ENCODE results near the gene ZNF595.
"Not testable (repeated sequence)": the region's sequence is repeated elsewhere in the genome, so short reads cannot be mapped to it uniquely, and the experiment has no call there.

The ZNF595 gene

DNA sequence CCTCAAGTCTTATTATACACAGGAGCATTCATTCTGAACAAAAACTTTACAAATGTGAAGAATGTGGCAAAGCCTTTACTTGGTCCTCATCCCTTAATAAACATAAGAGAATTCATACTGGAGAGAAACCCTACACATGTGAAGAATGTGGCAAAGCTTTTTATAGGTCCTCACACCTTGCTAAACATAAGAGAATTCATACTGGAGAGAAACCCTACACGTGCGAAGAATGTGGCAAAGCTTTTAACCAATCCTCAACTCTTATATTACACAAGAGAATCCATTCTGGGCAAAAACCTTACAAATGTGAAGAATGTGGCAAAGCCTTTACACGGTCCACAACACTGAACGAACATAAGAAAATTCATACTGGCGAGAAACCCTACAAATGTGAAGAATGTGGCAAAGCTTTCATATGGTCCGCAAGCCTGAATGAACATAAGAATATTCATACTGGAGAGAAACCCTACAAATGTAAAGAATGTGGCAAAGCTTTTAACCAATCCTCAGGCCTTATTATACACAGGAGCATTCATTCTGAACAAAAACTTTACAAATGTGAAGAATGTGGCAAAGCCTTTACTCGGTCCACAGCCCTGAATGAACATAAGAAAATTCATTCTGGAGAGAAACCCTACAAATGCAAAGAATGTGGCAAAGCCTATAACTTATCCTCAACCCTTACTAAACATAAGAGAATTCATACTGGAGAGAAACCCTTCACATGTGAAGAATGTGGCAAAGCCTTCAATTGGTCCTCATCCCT lies 33.6 kb downstream of the ZNF595 start:
- not testable (repeated sequence) for DNase-seq

DNA sequence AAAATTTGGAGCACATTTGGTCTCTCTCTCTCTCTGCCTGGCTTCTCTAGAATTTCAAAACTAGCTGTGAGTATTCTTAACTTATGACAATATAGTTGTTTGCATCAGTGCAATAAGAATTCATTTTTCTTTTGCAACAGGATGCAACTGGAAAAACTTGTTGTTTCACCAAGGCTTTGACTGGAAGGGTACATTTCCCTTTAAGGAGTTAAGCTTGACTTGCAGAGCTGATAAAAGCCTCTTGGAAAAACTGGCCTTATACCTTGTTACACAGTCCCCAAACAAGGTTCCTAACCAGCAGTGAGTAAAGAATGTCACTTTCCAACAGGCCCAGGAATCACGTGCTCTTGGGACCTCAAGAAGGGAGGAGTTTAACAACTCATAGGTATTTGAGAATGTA lies 45.3 kb downstream of the ZNF595 start:
- no peak for DNase-seq

DNA sequence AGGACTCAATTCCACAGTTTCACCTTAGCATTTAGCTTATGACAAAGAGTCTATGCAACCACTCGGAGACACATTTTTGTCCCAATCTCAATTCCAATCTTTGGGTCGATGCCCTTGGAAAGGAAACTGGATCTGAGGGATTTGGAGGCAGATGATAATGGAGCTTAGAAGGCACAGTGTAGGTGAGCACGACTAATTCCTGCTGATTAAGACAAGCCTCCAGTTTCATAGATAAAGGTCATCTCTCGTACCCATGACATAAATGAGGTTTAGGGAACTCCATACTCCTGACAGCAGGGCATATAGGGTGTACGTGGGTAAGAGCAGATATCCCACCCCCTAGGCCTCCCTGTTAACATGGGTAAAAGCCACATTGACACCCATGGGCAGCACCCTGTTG lies 46.7 kb downstream of the ZNF595 start:
- no peak for DNase-seq

DNA sequence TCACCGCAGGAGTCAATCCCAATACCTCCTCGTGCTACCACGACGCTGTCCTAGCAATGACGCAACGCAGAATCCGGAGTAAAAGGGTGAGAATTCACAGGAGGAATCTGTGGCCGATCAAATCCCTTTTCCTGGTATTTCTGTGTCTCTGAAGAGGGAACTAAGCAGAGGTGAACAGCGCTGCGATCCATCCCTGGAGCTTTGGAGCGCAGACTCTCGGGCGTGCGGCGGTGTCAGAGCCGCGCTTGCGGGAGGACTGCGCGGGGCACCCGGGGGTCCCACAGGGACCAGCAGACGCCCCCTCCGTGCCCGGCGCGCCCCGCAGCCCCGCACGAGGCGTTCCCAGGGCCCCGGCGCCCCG lies 53.9 kb downstream of the ZNF595 start:
- DNase-seq, result no peak

DNA sequence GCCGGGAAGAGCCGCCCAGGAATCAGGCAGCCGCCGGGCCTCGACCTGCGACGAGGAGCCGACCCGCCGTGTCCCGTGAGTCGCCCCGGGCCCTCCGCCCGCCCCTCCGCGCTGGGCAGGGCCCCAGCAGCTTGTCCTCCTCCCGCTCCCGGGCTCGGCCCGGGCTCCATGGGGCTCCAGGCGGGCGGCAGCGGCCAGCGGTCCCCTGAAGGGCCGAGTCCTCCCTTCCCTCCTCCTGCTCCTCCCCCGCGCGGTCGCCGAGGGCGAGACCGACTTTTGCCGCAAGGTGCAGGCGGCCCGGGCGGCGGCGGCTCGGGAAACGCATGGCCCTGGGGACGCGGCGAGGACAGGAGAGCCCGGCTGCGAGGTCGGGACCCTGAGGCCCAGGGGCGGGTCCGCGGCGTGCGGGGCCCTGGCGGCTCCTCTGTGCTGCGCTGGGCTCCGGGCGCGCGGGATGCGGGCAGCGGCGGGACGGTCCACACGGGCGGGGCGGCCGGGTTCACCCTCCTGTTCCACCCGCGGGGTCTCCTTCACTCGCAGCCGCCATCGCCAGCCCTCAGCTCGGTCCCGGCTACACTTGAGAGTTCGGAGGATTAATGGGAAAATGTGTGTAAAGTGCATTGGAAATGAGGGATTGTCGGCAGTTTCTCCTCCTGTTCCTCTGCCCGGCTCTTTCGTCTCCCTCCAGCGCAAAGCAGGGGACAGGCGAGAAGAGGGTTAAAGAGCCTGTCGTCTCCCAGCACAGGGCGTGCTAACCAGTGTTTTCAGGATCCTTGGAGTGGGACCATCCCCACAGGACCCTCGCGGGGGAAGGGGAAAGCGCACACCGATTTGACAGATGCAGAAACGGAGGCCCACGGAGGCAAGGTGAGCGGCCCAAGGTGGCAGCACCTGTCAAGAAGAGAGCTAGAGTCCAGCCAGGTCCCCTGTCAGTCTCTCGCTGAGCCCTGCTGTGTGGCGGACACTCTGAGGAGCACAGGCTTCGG lies 54.6 kb downstream of the ZNF595 start:
- DNase-seq, result no peak

DNA sequence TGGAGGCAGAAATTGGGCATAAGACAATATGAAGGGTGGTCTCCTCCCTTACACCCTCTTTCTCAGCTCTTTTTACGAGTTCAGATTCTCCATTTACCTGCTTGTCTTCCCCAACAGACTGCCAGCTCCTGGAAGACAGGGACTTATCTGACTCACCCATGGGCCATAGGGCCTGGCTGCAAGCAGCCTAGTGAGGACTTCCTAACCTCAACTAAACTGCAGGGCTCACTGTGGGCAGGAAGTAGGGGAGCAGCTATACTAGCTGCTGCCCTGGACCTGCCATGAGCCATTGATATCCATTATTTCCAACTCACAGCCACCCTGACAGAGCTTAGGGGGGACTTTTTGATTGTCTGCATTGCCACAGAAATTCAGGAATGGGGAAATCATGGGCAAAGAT lies 59.6 kb downstream of the ZNF595 start:
- no peak for DNase-seq

DNA sequence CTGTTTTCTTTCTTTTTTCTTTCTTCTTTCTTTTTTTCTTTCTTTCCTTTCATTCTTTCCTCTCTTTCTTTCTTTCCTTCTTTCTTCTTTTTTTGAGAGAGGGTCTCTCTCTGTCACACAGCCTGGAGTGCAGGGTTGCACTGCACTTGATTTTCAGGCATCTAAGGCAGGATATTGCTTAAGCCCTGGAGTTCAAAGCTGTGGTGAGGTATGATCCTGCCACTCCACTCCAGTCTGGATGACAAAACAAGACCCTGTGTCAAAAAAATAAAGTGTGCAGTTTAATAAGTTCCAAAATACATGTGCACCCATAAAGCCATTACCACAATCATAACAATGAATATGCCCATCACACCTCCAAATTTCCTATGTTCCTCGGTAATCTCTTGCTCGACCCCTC lies 60.6 kb downstream of the ZNF595 start:
- DNase-seq, result no peak

DNA sequence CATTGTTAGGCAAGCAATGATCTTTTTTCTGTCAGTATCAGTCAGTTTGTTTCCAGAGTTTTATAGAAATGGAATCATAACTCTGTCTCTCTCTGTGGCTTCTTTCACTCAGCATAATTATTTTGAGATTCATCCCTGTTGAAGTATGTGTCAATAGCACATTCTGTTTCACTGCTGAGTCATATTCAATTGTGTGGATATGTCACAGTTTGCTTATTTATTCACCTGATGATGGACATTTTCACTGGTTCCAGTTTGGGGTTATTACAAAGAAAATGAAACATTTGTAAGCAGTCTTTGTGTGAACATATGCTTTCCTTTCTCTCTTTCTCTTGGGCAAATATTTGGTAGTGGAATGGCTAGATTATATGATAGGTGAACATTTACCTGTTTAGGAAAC lies 61.0 kb downstream of the ZNF595 start:
- DNase-seq, result no peak

DNA sequence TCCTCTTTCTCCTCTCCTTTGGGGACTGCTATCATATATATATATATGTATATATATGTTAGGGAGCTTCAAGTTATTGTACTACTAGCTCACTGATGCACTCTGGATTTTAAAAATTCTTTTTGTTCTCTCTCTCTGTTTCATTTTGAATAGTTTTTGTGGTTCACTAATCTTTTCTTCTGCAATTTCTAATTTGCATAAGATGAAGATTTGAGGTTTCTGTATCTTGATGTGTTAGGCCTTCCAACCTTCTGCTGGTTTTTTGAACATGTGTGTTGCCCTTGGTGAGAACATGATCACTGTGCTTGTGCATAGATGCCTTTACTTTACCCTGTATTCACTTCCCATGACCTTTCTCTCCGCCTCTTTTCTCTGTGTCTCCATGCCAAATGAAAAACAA lies 63.4 kb downstream of the ZNF595 start:
- no peak for DNase-seq

DNA sequence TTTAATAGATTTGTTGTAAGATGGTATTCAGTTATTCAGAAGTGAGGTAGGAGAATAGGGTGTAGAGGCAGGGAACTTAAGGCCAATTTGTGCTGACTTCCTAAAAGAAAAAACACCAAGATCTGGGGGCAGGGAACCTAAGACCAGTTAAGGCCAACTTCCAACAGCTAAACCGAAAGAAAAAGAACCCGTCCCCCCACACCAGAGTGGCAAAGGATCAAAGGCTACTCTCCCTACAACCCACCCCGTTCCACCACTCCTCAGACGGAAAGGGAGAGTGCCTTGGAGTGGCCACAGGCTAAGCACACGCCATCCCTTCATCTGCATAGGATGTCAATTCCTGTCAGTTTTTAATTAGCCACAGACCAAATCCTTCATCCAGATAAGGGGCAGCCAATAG lies 67.5 kb downstream of the ZNF595 start:
- DNase-seq, result no peak

DNA sequence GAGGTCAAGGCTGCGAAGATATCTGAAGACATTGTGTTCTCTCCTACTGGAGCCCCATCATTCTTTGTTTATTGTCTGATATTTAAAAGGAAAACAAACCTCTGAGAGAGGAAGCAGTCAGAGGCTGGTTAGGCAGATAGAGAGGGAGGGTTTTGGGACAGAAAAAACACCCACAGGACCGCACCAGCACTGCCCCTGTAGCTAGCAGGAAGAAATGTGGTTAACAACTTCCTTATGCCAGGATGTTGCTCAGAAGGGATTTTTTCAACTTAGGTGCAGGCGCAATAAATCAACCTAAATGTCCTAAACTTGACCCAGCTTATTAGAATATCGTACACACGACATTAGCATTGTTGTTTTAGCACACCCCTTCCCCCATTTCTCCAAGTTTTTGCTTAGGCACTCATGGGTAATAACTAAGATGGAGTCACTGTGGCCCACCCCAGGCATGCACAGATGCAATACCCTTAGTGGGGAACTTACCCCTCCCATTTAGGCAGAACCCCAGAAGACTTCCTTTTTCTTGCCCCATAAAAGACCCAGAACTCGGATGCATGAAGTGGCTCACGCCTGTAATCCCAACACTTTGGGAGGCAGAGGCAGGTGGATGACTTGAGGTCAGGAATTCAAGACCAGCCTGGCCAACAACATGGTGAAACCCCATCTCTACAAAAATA lies 68.4 kb downstream of the ZNF595 start:
- no peak for DNase-seq

DNA sequence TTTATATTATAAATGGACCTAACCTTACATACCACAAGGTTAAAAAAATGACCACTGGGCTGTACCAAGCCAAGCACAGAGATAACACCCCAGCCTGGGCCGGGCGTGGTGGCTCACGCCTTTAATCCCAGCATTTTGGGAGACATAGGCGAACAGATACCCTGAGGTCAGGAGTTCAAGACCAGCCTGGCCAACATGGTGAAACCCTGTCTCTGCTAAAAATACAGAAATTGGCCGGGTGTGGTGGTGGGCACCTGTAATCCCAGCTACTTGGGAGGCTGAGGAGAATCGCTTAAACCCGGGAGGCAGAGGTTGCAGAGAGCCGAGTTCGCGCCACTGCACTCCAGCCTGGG lies 70.8 kb downstream of the ZNF595 start:
- DNase-seq, result not testable (repeated sequence)

DNA sequence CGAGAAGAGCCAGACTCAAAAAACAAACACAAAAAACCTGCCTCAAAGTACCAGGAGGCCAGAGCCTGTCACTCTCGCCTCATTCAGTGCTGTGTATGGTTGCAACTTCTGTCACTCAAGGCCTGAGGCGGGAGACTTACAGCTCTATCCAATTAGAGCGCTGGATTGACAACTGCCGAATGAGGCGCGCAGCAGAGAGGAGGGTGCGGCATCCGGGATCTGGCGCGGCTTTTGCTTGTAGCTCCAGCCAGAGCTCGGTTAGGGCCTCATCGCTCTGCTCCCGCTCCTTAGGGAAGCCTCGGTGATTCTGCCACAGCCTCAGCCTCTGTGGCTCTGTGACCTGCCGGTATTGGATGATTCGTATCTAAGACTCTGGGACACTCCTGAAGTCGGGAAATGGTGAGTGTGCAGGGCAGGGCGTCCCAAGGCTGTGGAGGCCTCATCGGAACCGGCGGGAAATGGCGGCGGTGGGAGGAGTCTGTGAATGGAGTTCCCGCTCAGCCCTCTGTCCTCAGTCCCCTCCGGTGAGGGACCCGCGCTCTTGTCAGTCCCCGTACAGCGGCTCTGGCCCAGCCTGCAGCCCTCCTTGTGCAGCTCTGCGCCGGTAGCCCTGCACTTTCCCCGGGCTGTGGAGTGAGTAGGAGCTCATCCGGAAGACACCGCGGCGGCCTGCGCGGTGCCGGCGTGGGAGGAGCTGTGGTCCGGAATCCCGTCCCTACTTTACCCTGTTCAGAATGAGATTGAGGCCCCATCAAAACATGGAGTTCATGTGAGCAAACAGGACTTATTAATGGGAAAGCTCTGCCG lies 71.4 kb downstream of the ZNF595 start, which contains the start of gene ZNF718:
TSS of gene ZNF718 (plus strand) at position 227 of the 807 bp plus-strand sequence. CDS start at position 397, 170 bp downstream.
- peak; percentile 5 for DNase-seq

DNA sequence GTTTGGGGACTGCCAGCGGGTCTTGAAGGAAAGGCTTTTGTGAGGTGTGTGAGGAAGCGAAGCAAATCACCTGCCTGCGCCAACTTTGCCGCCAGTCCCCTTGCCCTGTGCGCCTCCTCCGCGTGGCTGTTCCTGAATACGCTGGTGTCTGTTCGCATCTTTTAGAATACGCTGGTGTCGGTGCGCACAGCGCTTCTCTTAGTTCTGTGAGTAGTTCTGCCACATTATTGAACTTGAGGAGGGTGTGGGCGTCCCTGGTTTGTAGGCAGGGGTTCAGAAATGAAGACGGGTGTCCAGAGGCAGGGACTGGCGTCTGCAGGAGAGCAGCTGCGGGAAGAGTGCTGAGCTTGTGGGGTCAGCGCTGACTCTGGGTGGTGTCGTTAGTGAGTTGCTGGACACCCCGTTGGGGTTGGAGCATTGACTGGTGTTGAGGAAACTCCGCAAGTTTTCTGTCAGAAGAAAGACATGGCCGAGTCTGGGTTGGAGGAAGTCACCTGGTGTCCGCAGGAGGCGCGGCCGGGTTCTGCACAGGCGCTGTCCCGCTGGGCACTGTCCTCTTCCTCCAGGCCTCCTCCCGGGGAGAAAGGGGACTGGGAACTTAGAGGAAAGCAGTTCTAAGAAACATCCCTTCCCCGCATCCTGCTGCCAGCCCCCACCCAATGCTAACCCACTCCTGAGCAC lies 72.1 kb downstream of the ZNF595 start:
- DNase-seq, result no peak

DNA sequence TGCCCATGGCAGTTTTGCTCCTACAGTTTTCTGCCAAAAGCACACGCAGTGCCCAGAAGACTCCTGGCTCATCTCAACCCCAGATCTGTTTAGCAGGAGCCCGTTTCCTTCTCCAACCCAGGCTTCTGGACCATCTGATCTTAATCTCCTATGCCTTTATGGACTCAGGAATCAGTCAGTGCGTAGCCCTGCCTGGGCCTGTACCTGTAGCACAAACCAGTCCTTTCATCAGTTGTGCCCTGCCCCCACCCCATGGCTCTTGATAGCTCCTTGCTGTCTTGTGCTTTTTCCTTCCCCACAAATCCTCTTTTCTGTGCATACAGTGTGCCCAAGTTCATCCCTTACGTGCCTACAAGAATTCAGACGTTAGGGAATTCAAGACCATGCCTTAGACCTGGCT lies 72.7 kb downstream of the ZNF595 start:
- no peak for DNase-seq

DNA sequence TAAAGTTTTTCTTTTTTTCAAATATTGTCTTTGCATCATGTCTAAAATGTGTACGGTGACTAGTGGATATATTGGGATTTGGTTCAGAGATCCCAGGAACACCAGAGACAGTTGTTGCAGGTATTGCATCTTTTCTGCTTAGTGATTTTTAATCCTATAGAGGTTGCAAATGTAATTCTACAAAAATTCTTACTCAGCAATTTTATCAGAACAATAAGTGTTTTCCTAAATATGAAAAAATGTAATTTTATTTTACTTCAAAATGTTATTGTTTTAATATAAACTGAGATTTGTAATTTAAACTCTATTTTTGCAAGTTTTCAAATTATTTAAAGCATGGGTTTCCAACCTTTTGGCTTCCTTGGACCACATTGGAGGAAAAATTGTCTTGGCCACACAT lies 79.4 kb downstream of the ZNF595 start:
- DNase-seq, result no peak
